GM10847 (cell line): ENCODE measurements around the gene SAP30L.

Experiments
- POLR2A ChIP-seq: IDR thresholded peaks from 2 replicates; pipeline ENCODE4 v1.6.1; 2011; ENCODE audit not compliant: insufficient read length; ENCODE audit errors: extremely low read depth

Gene SAP30L, protein sequence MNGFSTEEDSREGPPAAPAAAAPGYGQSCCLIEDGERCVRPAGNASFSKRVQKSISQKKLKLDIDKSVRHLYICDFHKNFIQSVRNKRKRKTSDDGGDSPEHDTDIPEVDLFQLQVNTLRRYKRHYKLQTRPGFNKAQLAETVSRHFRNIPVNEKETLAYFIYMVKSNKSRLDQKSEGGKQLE

GRCh38 chr5:154445422-154446194 is at the start of gene SAP30L:
TSS of gene SAP30L (plus strand) at chr5:154445997. CDS start at chr5:154446605, 608 bp downstream.
- TF ChIP-seq POLR2A = peak; percentile 47

DNA sequence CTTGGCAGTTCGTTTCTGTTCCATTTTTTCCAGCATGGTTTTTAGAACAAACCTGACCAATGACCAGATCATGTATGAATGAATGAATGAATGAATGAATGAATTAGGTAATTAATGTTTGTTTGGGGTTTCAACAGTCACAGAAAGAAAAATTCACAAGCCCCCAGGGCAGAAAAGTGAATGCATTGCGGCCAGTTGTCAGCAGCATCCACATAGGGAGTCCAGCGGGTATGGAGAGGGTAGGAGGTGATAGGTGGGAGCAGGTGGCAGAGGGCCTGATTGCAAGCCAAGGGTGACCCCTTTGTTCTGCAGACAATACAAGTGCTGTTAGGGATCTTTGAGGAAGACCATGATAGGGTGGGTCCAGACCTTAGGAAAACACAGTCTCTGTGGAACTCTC is 49.7 kb upstream of the SAP30L start:
- TF ChIP-seq POLR2A = no peak

GRCh38 chr5:154397652-154398406 is 48.0 kb upstream of the SAP30L start:
- TF ChIP-seq POLR2A = no peak

DNA sequence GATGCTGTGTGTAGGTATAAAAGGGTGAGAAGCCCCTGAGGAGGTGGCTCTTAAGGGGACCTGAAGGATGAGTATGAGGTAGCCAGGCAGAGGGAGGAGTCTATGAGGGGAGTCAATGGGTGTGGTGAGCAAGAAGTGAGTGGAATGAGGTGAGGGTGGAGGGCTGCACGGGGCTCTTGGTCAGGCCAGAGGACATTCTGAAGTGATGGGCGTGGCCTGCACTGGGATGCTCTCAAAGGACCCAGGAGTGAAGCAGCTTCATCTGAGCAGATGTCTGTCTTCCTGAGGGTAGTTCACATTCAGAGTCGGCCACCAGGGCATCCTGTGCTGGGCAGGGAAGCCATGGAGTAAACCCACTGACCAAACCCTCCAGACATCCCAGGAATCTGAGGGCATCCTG is 45.1 kb upstream of the SAP30L start:
- TF ChIP-seq POLR2A = no peak

- no peak for TF ChIP-seq POLR2A
These were observed 44.4 kb upstream of the SAP30L start for GRCh38 chr5:154401355-154401754.

DNA sequence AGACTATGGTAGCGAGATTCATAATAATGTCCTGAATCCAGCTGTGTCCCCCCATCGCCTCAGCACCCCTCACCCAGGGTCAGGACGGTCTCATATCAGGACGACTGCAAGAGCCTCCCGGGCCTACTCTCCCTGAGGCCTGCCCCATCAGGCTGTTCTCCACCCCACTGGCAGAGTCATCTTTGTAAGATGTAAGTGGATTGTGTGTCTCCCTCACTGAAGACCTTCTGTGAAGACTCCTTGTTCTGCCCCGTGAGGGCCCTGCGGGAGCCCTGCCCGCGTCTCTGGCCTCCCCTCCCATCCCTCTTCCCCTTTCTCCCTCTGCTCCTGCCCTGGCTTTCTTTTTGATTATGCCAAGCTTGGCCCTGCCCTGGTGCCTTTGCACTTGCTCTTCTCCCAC is 43.9 kb upstream of the SAP30L start:
- TF ChIP-seq POLR2A = no peak

DNA sequence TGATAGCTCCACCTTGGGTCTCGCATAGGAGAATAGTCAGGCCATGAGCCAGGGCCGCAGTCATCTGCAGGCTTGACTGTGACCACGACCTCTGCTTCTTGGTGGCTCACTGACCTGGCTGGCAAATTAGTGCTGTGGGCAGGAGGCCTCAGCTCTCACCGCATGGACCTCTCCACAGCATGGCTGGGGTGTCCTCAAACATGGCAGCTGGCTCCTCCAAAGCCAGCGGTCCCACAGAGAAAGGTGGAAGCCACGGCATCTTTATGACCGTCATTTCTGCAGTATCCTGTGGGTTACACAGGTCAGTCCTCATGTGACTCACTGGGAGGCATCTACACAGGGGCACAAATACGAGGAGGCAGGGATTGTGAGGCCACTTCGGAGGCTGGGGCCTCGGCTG is 43.2 kb upstream of the SAP30L start:
- no peak for TF ChIP-seq POLR2A

- TF ChIP-seq POLR2A = no peak
These were observed 42.6 kb upstream of the SAP30L start for GRCh38 chr5:154403234-154403633.

DNA sequence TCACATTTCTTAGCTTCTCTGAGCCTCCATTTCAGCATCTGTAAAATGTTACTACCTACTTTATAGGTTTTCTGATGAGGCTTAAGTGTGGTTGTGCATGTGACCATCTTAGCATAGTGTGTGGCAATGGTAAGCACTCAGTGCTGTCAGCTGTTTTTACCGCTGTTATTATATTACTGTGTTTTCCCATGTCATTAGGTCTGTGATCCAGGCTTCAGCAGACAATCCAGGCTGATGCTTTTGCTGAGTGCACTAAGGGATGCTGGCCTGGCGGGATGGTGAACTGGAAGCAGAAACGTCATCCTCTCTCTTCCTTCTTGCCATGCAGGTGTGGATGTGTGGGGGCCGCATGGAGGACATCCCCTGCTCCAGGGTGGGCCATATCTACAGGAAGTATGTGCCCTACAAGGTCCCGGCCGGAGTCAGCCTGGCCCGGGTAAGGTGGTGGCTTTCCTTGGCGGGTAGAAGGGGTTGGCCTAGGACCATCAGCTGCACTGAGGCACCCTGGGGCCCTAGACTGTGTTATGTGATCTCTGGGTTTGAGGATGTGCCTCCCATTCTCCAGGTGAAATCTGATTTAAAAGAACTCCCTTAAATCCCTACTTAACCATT is 41.9 kb upstream of the SAP30L start:
- TF ChIP-seq POLR2A = no peak

GRCh38 chr5:154405078-154405792 is 40.6 kb upstream of the SAP30L start:
- TF ChIP-seq POLR2A = no peak

DNA sequence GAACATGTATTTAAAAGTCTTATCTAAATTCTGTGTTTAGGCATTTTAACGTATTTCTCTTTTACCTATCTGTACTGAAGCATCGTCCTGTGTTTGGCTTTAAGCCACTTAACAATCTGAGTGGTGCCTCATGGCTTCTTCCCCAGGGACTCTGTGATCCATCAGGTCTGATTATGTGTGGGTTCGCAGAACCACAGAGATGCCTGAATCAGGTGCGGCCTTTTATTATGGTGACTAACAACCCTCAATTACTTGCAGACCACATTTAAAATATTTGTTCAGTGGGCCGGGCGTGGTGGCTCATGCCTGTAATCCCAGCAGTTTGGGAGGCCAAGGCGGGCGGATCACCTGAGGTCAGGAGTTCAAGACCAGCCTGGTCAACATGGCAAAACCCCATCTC is 39.6 kb upstream of the SAP30L start:
- TF ChIP-seq POLR2A = no peak

DNA sequence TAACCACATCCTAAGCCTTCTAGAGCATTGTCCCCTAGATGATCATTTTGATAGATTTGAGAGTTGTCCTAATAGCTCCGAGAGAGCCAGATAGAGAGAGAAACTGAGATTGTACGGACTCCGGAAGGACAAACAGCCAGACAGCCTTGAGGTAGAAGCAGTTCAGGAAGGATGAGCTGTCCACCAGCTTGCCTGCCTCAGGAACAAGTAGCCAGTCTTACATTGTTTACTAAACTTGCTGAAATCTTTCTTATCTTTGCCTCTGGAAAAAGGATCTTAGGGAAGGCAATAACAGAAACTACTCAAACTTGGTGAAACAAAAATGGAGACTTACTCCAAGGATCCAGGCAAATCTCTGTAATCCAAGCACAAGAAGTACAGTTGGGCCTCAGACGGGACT is 39.0 kb upstream of the SAP30L start:
- TF ChIP-seq POLR2A = no peak

DNA sequence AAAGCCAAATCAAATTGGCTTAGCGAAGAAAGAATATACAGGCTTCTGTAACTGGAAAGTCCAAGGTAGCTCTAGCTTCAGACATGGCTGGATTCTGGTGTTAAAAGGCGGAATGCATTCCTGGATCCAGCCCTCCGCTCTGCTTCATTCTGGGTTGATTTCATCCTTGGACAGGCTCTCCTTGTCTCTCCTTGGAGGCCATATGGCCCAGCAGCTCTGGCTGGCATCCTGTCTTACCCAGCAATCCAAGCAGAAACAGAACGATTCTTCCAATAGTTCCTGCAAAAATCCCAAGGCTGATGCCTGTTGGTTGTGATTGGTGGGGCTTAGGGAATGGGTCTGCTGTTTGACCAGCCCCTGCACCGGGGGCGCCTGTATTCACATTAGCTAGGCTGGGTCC is 37.0 kb upstream of the SAP30L start:
- no peak for TF ChIP-seq POLR2A

DNA sequence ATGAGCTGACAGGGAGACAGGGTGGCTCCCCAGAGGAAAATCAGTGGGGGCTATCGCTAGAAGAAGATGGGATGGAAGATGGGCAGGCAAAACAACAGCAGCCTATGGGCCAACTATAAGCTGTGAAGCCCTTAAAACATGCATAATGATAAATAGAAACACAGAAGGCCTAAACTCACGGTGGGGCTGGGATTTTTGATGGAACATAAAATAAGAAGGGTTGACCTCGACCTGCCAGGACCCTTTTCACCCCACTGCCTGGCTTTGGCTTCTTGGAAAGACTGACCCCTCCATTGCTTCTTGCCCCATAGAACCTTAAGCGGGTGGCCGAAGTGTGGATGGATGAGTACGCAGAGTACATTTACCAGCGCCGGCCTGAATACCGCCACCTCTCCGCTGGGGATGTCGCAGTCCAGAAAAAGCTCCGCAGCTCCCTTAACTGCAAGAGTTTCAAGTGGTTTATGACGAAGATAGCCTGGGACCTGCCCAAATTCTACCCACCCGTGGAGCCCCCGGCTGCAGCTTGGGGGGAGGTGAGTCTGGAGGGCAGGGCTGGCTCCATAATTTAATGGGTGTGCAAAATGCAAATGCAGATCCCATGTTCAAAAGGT is 36.5 kb upstream of the SAP30L start:
- TF ChIP-seq POLR2A = no peak

- no peak for TF ChIP-seq POLR2A
These were observed 35.8 kb upstream of the SAP30L start for GRCh38 chr5:154410008-154410407.
